Mucosa of stomach (tissue), 1 donor: ENCODE data around the gene UNC79.

Experiments
- H3K27me3 ChIP-seq: one replicate; pipeline ENCODE4 v1.7.0; 2013; ENCODE audit warnings: mild to moderate bottlenecking, low read length; ENCODE audit not compliant: control insufficient read depth, insufficient read depth
- H3K36me3 ChIP-seq: one replicate; pipeline ENCODE4 v1.7.0; 2013; ENCODE audit warnings: low read length; ENCODE audit not compliant: control insufficient read depth, insufficient read depth
- H3K4me1 ChIP-seq: one replicate; pipeline ENCODE4 v1.7.0; 2013; ENCODE audit warnings: mild to moderate bottlenecking, low read length; ENCODE audit not compliant: control insufficient read depth, insufficient read depth
- H3K4me3 ChIP-seq: one replicate; pipeline ENCODE4 v1.7.0; 2013; ENCODE audit warnings: low read length
- H3K9ac ChIP-seq: one replicate; pipeline ENCODE4 v1.7.0; 2013; ENCODE audit warnings: mild to moderate bottlenecking, low read length, moderate library complexity
- H3K9me3 ChIP-seq: one replicate; pipeline ENCODE4 v1.7.0; 2013; ENCODE audit warnings: mild to moderate bottlenecking, low read length, moderate library complexity; ENCODE audit not compliant: control insufficient read depth
- donor health status: Pancreatic carcinoma.

Gene UNC79

DNA sequence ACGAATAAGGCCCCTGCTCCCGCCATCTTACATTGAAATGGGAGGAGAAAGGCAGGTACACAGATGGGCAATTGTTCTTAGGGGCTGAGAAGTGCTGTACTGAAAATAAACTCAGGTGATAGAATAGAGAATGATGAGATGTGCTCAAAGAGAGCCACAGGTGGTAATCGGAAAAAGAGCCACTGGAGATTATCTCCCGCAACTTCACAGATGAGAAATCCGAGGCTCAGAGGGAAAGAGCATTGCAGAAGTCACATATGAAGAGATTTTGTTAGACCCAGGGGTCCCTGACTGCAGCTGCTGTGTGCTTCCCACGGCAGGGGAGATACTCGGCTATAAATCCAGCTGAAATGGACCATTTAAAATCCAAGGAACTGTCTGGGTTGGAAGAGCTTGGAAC, 283.9 kb downstream of the UNC79 start:
- no peak overlapping the region for H3K4me3 ChIP-seq
- no peaks in the 10 kb centered on the region for H3K4me1 ChIP-seq
- H3K27me3 ChIP-seq: peaks cover 3% of the 10 kb centered on the region
- H3K36me3 ChIP-seq: no peaks in the 10 kb centered on the region
- H3K9ac ChIP-seq: no peak overlapping the region
- no peaks in the 10 kb centered on the region for H3K9me3 ChIP-seq

DNA sequence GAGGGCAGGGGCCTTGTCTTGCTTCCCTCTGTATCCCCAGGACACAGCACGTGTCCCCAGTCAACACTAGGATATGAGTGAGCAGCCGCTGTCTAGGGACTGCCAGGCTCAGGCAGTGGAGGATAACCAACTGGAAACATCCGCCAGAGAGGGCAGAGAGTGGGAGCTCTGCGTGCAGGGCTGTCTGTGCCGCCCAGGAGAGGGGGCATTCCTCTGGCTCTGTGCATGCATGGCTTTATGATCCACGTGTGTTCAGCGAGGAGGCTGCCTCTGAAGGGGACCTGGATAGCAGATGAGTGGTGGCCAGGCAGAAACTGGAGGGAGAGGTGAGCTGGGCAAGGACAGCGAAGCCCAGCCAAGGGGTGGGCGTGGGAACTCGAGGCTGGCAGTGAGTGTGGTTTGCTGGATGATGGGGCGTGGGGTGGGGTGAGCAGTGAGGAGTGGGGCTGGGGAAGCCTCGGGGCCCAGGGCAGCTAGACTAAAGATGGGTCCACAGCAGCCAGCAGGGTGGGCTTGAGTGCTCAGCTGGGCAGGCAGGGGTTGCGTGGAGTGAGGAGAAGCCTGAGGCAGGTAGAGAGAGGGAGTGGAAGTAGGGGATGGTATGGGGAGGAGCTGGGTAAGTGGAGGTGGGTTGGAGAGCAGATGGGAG, 284.7 kb downstream of the UNC79 start:
- Histone ChIP-seq H3K4me3 (no peak overlapping the region), H3K36me3 (no peaks in the 10 kb centered on the region), H3K9me3 (no peaks in the 10 kb centered on the region), H3K27me3 (peaks cover 3% of the 10 kb centered on the region), H3K9ac (no peak overlapping the region), H3K4me1 (no peaks in the 10 kb centered on the region)

- no peak overlapping the region for H3K4me3 ChIP-seq
- no peaks in the 10 kb centered on the region for H3K36me3 ChIP-seq
- H3K27me3 ChIP-seq: peaks cover 3% of the 10 kb centered on the region
- no peaks in the 10 kb centered on the region for H3K9me3 ChIP-seq
- no peaks in the 10 kb centered on the region for H3K4me1 ChIP-seq
- no peak overlapping the region for H3K9ac ChIP-seq
These were observed 285.4 kb downstream of the UNC79 start for GRCh38 chr14:93716002-93716745.

GRCh38 chr14:93716746-93717667, 286.3 kb downstream of the UNC79 start:
- Histone ChIP-seq H3K36me3 (no peaks in the 10 kb centered on the region), H3K9ac (no peak overlapping the region), H3K4me3 (no peak overlapping the region), H3K9me3 (no peaks in the 10 kb centered on the region), H3K27me3 (peaks cover 3% of the 10 kb centered on the region), H3K4me1 (no peaks in the 10 kb centered on the region)

DNA sequence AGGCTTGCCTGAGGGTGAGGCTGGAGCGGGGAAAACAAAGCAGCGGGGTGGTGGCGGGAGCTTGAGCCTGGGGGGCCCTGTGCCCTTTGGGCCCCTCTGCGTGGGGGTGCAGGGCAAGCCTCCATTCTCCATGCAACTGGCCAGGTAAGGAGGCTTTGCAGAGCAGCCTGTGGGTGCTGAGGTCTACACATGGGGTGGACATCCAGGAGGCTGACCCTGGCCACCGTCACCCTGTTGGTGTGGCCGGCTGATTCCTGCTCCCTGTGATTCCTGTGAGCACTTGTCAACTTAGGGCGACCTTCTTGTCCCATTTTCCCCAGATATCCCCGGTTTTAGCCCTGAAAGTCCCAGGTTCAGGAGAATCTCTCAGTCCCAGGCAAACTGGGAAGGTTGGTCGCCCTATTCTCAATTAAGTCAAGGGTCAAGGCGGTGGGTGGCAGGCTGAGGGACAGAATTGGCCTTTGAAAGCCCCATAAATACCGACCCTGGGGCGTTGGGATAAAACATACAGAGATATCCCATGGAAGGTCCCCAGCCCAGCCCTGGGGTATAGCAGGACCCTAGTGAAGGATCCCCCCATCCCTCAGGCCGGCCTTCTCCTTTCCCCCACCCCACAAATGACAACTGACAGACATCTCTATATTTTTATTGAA, 287.1 kb downstream of the UNC79 start:
- no peaks in the 10 kb centered on the region for H3K4me1 ChIP-seq
- no peaks in the 10 kb centered on the region for H3K36me3 ChIP-seq
- H3K27me3 ChIP-seq: peaks cover 3% of the 10 kb centered on the region
- no peak overlapping the region for H3K9ac ChIP-seq
- no peaks in the 10 kb centered on the region for H3K9me3 ChIP-seq
- no peak overlapping the region for H3K4me3 ChIP-seq

- Histone ChIP-seq H3K36me3 (no peaks in the 10 kb centered on the region), H3K27me3 (peaks cover under 1% of the 10 kb centered on the region), H3K4me1 (no peaks in the 10 kb centered on the region), H3K9me3 (no peaks in the 10 kb centered on the region), H3K4me3 (no peak overlapping the region), H3K9ac (no peak overlapping the region)
These were observed 288.5 kb downstream of the UNC79 start for GRCh38 chr14:93719256-93719655.

DNA sequence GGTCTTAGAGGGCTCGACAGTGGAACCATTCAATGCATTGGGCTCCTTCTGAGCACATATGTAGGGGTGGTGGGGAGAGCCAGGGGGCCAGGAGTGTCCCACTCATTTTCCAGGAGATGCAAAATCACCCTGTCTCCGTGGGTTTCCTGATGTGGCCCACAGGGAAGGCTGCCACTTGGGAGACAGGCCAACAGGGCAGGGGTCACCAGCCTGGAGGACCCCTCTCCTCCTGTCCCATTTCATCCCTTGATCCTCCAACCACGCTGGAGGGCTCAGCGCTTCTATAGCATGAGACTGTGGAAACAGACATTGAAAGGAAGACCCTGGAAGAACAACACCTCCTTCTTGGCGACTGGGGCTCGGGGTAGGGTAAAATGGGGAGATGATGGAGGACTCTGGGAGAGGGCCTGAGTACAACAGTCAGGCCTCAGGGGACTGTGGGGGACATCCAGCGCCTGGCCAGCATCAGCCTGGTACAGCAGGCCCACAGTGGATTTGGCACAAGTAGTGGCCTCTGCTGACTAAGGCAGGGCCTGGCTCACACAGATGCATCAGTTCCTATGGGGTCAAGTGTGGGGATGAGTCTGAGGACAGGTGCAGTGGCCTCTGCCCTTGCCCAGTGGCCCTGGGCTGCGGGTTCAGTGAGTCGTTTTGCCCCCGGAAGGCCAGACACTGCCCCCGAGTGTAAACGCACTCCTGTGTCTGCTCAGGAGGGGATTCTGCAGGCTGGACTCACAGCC, 289.5 kb downstream of the UNC79 start:
- Histone ChIP-seq H3K9me3 (no peaks in the 10 kb centered on the region), H3K9ac (no peak overlapping the region), H3K4me1 (no peaks in the 10 kb centered on the region), H3K4me3 (no peak overlapping the region), H3K36me3 (no peaks in the 10 kb centered on the region), H3K27me3 (no peaks in the 10 kb centered on the region)

- Histone ChIP-seq H3K9ac (no peak overlapping the region), H3K4me1 (no peaks in the 10 kb centered on the region), H3K36me3 (no peaks in the 10 kb centered on the region), H3K4me3 (no peak overlapping the region), H3K9me3 (no peaks in the 10 kb centered on the region), H3K27me3 (no peaks in the 10 kb centered on the region)
These were observed 290.3 kb downstream of the UNC79 start for GRCh38 chr14:93720981-93721483.

GRCh38 chr14:93723001-93723400, 292.3 kb downstream of the UNC79 start:
- Histone ChIP-seq H3K27me3 (no peaks in the 10 kb centered on the region), H3K4me3 (no peak overlapping the region), H3K4me1 (no peaks in the 10 kb centered on the region), H3K9me3 (no peaks in the 10 kb centered on the region), H3K9ac (no peak overlapping the region), H3K36me3 (no peaks in the 10 kb centered on the region)

- H3K27me3 ChIP-seq: no peaks in the 10 kb centered on the region
- no peak overlapping the region for H3K4me3 ChIP-seq
- no peaks in the 10 kb centered on the region for H3K4me1 ChIP-seq
- no peak overlapping the region for H3K9ac ChIP-seq
- H3K36me3 ChIP-seq: no peaks in the 10 kb centered on the region
- H3K9me3 ChIP-seq: no peaks in the 10 kb centered on the region
These were observed 294.4 kb downstream of the UNC79 start for GRCh38 chr14:93725002-93725582.

GRCh38 chr14:93725993-93726392, 295.3 kb downstream of the UNC79 start:
- Histone ChIP-seq H3K4me3 (no peak overlapping the region), H3K9ac (no peak overlapping the region), H3K9me3 (no peaks in the 10 kb centered on the region), H3K4me1 (no peaks in the 10 kb centered on the region), H3K27me3 (no peaks in the 10 kb centered on the region), H3K36me3 (no peaks in the 10 kb centered on the region)
